ENCODE results near the gene C1orf226. TPM values are rescaled to one million over a fixed set of nuclear protein-coding genes. Genes with fewer than 3 reads are reported as not detected.

The C1orf226 gene
- total RNA-seq, 3 donors from 2014 or later = 4.2 to 21.1 (median 13.8) TPM

DNA sequence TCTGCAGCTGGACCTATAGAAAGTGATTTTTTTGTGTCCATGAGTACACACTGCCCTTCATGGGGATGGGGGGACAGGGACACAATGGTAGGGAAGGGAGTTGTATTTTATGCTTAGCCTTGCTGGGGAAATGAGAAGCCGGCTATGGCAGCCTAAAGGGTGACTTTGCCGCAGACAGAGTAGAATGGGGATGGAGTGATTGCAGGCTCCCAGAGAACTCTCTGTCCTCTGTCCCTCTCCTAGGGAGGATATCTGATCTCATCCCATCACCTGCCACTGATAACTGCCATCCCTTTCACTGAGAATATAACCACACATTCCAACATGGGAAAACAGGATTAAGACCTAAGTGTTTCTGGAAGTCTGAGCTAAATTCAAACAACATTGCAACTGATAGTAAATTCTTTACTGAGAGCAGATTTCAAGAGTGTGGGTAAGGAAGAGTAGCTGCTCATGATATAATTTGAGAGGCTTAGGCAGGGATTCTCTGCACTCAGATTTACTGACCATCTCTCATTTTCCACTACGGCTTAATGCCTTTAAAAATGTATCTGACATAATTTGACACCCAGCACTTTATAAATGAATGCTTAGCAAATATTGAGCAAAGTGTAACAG is 16.5 kb downstream of the C1orf226 start:
- no peak for DNase-seq (ENCODE audit: low spot score in 2 of 2)
- H3K4me1 ChIP-seq = no peaks in the 10 kb centered on the region
- H3K4me3 ChIP-seq = no peak overlapping the region
- no peak overlapping the region for H3K27ac ChIP-seq
- intact Hi-C loops (cut with DNase I; ENCODE audit: low total_unique reads) = no loop called here
- H3K27me3 ChIP-seq = no peaks in the 10 kb centered on the region
- no peaks in the 10 kb centered on the region for H3K9me3 ChIP-seq
- TF ChIP-seq, protein P1, sequence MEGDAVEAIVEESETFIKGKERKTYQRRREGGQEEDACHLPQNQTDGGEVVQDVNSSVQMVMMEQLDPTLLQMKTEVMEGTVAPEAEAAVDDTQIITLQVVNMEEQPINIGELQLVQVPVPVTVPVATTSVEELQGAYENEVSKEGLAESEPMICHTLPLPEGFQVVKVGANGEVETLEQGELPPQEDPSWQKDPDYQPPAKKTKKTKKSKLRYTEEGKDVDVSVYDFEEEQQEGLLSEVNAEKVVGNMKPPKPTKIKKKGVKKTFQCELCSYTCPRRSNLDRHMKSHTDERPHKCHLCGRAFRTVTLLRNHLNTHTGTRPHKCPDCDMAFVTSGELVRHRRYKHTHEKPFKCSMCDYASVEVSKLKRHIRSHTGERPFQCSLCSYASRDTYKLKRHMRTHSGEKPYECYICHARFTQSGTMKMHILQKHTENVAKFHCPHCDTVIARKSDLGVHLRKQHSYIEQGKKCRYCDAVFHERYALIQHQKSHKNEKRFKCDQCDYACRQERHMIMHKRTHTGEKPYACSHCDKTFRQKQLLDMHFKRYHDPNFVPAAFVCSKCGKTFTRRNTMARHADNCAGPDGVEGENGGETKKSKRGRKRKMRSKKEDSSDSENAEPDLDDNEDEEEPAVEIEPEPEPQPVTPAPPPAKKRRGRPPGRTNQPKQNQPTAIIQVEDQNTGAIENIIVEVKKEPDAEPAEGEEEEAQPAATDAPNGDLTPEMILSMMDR (IDR thresholded peaks at IDR 0.05) = no peak
- TF ChIP-seq POLR2A (IDR thresholded peaks at IDR 0.05) (no peak), POLR2AphosphoS5 (IDR thresholded peaks at IDR 0.05) (no peak)
- H3K36me3 ChIP-seq = no peaks in the 10 kb centered on the region

DNA sequence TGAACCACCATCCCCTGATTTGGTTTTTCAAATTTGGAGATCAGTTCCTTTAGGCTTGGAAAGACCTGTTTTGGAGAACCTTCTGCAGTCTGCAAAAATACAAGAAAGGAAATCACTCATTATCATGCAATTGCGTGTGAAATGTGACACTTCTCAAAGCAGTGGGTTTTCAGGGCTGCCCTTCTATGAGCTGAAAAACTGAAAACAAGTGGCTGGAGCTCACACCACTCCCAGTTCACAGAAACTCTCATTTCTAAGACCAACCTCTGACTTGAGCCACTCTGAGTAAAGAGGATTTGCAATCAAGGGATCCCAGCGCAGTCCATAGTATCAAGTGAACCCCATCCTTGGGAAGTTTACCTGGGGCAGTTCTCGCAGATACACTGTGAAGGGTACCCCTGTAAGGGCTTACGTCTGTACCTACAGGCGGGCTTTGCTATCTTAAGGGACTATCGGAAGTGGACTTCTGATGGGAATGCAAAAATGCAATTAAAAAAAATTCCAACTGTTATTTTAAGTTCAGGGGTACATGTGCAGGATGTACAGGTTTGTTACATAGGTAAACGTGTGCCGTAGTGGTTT is 17.6 kb downstream of the C1orf226 start:
- intact Hi-C loops (cut with DNase I; ENCODE audit: low total_unique reads) = no loop called here
- Histone ChIP-seq H3K27me3 (no peaks in the 10 kb centered on the region), H3K27ac (no peak overlapping the region), H3K9me3 (no peaks in the 10 kb centered on the region), H3K4me1 (no peaks in the 10 kb centered on the region), H3K4me3 (no peak overlapping the region), H3K36me3 (no peaks in the 10 kb centered on the region)
- TF ChIP-seq, protein P1 (IDR thresholded peaks at IDR 0.05) = no peak
- no peak for TF ChIP-seq POLR2A (IDR thresholded peaks at IDR 0.05)
- TF ChIP-seq POLR2AphosphoS5 (IDR thresholded peaks at IDR 0.05) = no peak
- DNase-seq (ENCODE audit: low spot score in 2 of 2) = no peak

DNA sequence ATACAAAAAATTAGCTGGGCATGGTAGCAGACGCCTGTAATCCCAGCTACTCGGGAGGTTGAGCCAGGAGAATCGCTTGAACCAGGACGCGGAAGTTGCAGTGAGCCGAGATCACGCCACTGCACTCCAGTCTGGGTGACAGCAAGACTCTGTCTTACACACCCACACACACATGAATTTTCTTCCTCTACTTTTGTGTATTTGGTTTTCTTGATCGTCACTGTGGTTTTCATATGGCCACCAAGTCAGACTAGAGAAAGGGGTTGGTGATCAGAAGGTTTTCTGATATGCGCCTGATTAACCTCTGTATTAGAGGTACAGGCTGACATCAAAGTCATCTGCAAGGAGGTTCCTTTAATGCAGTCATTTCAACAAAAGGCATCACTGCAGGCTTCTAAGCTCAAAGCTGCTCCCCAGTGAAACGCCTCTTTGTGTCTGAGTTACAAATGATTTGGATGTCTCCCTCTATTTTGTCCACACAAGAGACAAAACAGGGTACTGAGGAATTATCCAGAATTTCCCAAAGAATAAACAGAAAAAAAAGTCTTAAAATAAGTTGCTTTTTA is 19.3 kb downstream of the C1orf226 start:
- H3K4me3 ChIP-seq = no peak overlapping the region
- intact Hi-C loops (cut with DNase I; ENCODE audit: low total_unique reads) = loop anchor here (10.0 kb wide), 1 partner anchor 1384 kb away; no protein-coding TSS in a partner anchor
- H3K27me3 ChIP-seq = no peaks in the 10 kb centered on the region
- no peaks in the 10 kb centered on the region for H3K4me1 ChIP-seq
- H3K36me3 ChIP-seq = no peaks in the 10 kb centered on the region
- DNase-seq (ENCODE audit: low spot score in 2 of 2) = no peak
- H3K9me3 ChIP-seq = no peaks in the 10 kb centered on the region
- TF ChIP-seq POLR2A (IDR thresholded peaks at IDR 0.05) = no peak
- TF ChIP-seq, protein P1 (IDR thresholded peaks at IDR 0.05) = no peak
- no peak overlapping the region for H3K27ac ChIP-seq

DNA sequence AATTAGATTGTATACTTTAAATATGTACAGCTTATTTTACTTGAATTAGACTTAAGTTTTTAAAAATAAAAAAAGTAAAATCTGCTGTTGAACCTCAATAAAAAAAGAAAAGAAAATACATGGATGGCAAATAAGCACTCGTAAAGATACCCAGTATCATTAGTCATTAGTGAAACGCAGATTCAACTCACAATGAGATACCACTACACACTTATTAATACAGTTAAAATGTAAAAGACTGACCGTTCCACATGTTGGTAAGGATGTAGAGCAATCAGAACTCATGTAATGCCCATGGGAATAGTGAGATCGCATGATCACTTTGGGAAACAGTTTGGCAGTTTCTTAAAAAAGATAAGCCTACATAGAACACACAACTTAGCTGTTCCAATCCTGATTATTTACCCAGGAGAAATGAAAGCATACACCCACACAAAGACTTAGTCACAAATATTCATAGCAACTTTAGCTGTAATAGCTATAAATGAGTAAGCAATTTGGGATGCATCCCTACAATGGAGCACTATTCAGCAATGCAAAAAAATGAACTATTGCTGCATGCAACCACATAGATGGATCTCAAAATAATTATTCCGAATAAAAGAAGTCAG is 23.1 kb downstream of the C1orf226 start:
- Histone ChIP-seq H3K9me3 (no peaks in the 10 kb centered on the region), H3K27ac (no peak overlapping the region), H3K4me3 (no peak overlapping the region), H3K36me3 (no peaks in the 10 kb centered on the region), H3K4me1 (no peaks in the 10 kb centered on the region), H3K27me3 (no peaks in the 10 kb centered on the region)
- DNase-seq (ENCODE audit: low spot score in 2 of 2) = no peak
- intact Hi-C loops (cut with DNase I; ENCODE audit: low total_unique reads) = loop anchor here (10.0 kb wide), 1 partner anchor 1380 kb away; no protein-coding TSS in a partner anchor
- TF ChIP-seq POLR2A (IDR thresholded peaks at IDR 0.05) (no peak), POLR2AphosphoS5 (IDR thresholded peaks at IDR 0.05) (no peak)
- TF ChIP-seq, protein P1 (IDR thresholded peaks at IDR 0.05) = no peak

DNA sequence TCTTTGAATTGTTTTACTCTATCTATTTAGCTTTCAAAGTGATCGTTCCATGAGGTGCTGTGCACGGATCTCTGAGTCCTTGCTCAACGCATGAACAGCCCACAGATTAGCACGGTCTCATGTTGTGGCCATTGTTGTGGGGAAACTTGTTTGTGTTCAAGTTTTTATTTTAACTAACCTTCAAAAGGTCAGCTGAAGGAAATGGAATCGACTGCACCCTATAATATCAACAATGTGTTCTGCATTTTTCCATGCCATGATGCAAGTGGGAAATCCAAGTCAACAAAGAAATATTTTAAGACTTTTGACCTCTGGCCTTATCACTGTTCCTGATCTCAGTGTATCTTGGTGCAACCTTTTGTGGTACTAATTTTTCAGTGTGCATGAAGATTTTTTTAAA is 24.3 kb downstream of the C1orf226 start:
- no peaks in the 10 kb centered on the region for H3K9me3 ChIP-seq
- H3K4me3 ChIP-seq = no peak overlapping the region
- no peak for DNase-seq (ENCODE audit: low spot score in 2 of 2)
- H3K27ac ChIP-seq = no peak overlapping the region
- no peaks in the 10 kb centered on the region for H3K36me3 ChIP-seq
- no peaks in the 10 kb centered on the region for H3K4me1 ChIP-seq
- H3K27me3 ChIP-seq = no peaks in the 10 kb centered on the region
- intact Hi-C loops (cut with DNase I; ENCODE audit: low total_unique reads) = loop anchor here (10.0 kb wide), 1 partner anchor 1379 kb away; no protein-coding TSS in a partner anchor
- TF ChIP-seq POLR2AphosphoS5 (IDR thresholded peaks at IDR 0.05) (no peak), POLR2A (IDR thresholded peaks at IDR 0.05) (no peak)
- TF ChIP-seq, protein P1 (IDR thresholded peaks at IDR 0.05) = no peak

All from breast epithelium (tissue), 4 donors.